Measurements from ENCODE around the gene RNGTT. TPM values are rescaled to one million over a fixed set of nuclear protein-coding genes. Genes with fewer than 3 reads are reported as not detected.
"Not testable (repeated sequence)": the region's sequence is repeated elsewhere in the genome, so short reads cannot be mapped to it uniquely, and the experiment has no call there.

The RNGTT gene
- total RNA-seq, 1 donor, result 28.8 TPM

- Histone ChIP-seq H3K4me1 (ENCODE audit: insufficient read depth, low read length) (no peaks in the 10 kb centered on the region), H3K9me3 (ENCODE audit: low read depth, low read length) (peaks cover 32% of the 10 kb centered on the region), H3K27me3 (ENCODE audit: insufficient read depth, low read length) (no peaks in the 10 kb centered on the region), H3K4me3 (ENCODE audit: low read length) (no peak overlapping the region)
Observed at GRCh38 chr6:88839280-88839679, 124.1 kb downstream of the RNGTT start.

DNA sequence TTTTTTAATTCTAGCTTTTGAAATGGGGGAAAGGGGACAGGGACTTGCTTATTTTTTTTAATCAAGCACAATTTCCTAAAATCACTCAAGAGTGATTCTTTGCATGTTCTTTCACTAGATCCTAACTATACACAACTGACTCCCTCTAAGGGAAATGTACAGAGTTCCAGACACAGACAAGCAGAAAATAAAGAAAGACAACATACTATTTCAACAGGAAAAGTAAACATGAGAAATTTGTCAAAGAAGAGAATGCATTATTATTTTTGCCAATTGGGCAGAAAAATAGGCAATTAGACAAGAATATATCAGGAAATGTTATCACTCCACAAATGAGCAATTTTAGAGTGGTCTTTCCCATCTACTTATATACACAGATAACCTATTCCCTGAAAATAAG lies 128.2 kb downstream of the RNGTT start:
- Histone ChIP-seq H3K9me3 (ENCODE audit: low read depth, low read length) (peaks cover 45% of the 10 kb centered on the region), H3K27me3 (ENCODE audit: insufficient read depth, low read length) (no peaks in the 10 kb centered on the region), H3K4me1 (ENCODE audit: insufficient read depth, low read length) (no peaks in the 10 kb centered on the region), H3K4me3 (ENCODE audit: low read length) (no peak overlapping the region)

GRCh38 chr6:88833071-88833470 lies 130.3 kb downstream of the RNGTT start:
- H3K4me1 ChIP-seq (ENCODE audit: insufficient read depth, low read length), result not testable (repeated sequence)
- peaks cover 42% of the 10 kb centered on the region for H3K9me3 ChIP-seq (ENCODE audit: low read depth, low read length)

DNA sequence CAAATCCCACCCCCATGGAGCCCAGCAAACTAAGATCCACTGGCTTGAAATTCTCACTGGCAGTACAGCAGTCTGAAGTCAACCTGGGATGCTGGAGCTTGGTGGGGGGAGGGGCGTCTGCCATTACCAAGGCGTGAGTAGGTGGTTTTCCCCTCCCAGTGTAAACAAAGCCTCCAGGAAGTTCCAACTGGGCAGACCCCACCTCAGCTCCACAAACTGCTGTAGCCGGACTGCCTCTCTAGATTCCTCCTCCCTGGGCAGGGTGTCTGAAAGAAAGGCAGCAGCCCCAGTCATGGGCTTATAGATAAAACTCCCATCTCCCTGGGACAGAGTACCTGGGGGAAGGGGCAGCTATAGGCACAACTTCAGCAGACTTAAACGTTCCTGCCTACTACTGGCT lies 135.8 kb downstream of the RNGTT start:
- not testable (repeated sequence) for H3K9me3 ChIP-seq (ENCODE audit: low read depth, low read length); H3K27me3 ChIP-seq (ENCODE audit: insufficient read depth, low read length); H3K4me3 ChIP-seq (ENCODE audit: low read length); H3K4me1 ChIP-seq (ENCODE audit: insufficient read depth, low read length)

More at GRCh38 chr6:88833071-88833470, 130.3 kb downstream of the RNGTT start:
- H3K4me3 ChIP-seq (ENCODE audit: low read length); H3K27me3 ChIP-seq (ENCODE audit: insufficient read depth, low read length): not testable (repeated sequence)

DNA sequence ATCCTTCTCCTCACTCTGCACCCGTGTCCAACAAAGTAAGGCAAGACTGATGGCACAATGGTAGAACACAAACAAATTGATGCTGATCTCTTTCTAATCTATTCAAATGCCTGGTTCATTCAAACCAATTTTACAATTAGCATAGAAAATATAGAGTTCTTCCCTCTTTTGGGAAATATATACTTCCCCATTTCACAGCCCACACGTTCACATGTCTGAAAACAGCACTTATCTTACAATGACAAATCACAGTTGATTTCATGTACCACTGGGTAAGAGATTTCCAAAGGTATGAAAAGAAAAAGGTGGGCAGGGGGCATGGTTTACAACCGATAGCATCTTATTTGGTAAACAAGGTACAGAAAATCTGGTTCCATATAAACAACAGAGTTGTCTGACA lies 137.6 kb downstream of the RNGTT start:
- no peak overlapping the region for H3K4me3 ChIP-seq (ENCODE audit: low read length)
- no peaks in the 10 kb centered on the region for H3K27me3 ChIP-seq (ENCODE audit: insufficient read depth, low read length)
- no peaks in the 10 kb centered on the region for H3K4me1 ChIP-seq (ENCODE audit: insufficient read depth, low read length)
- no peaks in the 10 kb centered on the region for H3K9me3 ChIP-seq (ENCODE audit: low read depth, low read length)

- Histone ChIP-seq H3K4me1 (ENCODE audit: insufficient read depth, low read length) (no peaks in the 10 kb centered on the region), H3K27me3 (ENCODE audit: insufficient read depth, low read length) (no peaks in the 10 kb centered on the region), H3K9me3 (ENCODE audit: low read depth, low read length) (no peaks in the 10 kb centered on the region), H3K4me3 (ENCODE audit: low read length) (no peak overlapping the region)
Observed at GRCh38 chr6:88823998-88824397, 139.4 kb downstream of the RNGTT start.

DNA sequence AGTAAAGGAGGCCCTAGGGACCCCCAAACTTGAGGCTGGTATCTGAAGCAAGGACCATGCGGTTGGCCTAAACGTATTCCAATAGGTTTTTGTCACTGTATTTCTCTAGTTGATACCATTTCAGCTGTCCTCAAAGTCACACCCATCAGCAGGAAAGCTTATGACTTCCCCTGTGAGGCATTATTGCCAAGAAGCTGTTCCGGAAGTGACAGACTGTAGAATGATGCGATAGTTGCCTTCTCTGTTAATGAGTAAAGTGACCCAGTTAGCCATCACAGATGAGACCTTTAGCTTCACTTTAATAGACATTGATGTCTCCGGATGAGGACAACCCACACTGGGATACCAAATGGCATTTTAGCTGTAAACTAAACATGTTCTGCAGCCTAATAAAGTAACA lies 147.9 kb downstream of the RNGTT start:
- no peaks in the 10 kb centered on the region for H3K27me3 ChIP-seq (ENCODE audit: insufficient read depth, low read length)
- H3K4me3 ChIP-seq (ENCODE audit: low read length), result no peak overlapping the region
- H3K4me1 ChIP-seq (ENCODE audit: insufficient read depth, low read length), result no peaks in the 10 kb centered on the region
- no peaks in the 10 kb centered on the region for H3K9me3 ChIP-seq (ENCODE audit: low read depth, low read length)

- Histone ChIP-seq H3K4me1 (ENCODE audit: insufficient read depth, low read length) (no peaks in the 10 kb centered on the region), H3K9me3 (ENCODE audit: low read depth, low read length) (no peaks in the 10 kb centered on the region), H3K4me3 (ENCODE audit: low read length) (no peak overlapping the region), H3K27me3 (ENCODE audit: insufficient read depth, low read length) (no peaks in the 10 kb centered on the region)
Observed at GRCh38 chr6:88814909-88815308, 148.5 kb downstream of the RNGTT start.

GRCh38 chr6:88813045-88813444 lies 150.4 kb downstream of the RNGTT start:
- no peak overlapping the region for H3K4me3 ChIP-seq (ENCODE audit: low read length)
- H3K27me3 ChIP-seq (ENCODE audit: insufficient read depth, low read length), result no peaks in the 10 kb centered on the region
- no peaks in the 10 kb centered on the region for H3K4me1 ChIP-seq (ENCODE audit: insufficient read depth, low read length)
- no peaks in the 10 kb centered on the region for H3K9me3 ChIP-seq (ENCODE audit: low read depth, low read length)

- H3K9me3 ChIP-seq (ENCODE audit: low read depth, low read length), result peaks cover 9% of the 10 kb centered on the region
Observed at GRCh38 chr6:88810701-88811100, 152.7 kb downstream of the RNGTT start.

GRCh38 chr6:88810089-88810488 lies 153.3 kb downstream of the RNGTT start:
- Histone ChIP-seq H3K4me3 (ENCODE audit: low read length) (no peak overlapping the region), H3K4me1 (ENCODE audit: insufficient read depth, low read length) (no peaks in the 10 kb centered on the region), H3K9me3 (ENCODE audit: low read depth, low read length) (peaks cover 9% of the 10 kb centered on the region), H3K27me3 (ENCODE audit: insufficient read depth, low read length) (no peaks in the 10 kb centered on the region)

More at GRCh38 chr6:88810701-88811100, 152.7 kb downstream of the RNGTT start:
- Histone ChIP-seq H3K27me3 (ENCODE audit: insufficient read depth, low read length) (no peaks in the 10 kb centered on the region), H3K4me3 (ENCODE audit: low read length) (no peak overlapping the region), H3K4me1 (ENCODE audit: insufficient read depth, low read length) (no peaks in the 10 kb centered on the region)

GRCh38 chr6:88808381-88808780 lies 155.0 kb downstream of the RNGTT start:
- Histone ChIP-seq H3K27me3 (ENCODE audit: insufficient read depth, low read length) (no peaks in the 10 kb centered on the region), H3K9me3 (ENCODE audit: low read depth, low read length) (peaks cover 9% of the 10 kb centered on the region), H3K4me3 (ENCODE audit: low read length) (no peak overlapping the region)

GRCh38 chr6:88807622-88808021 lies 155.8 kb downstream of the RNGTT start:
- H3K27me3 ChIP-seq (ENCODE audit: insufficient read depth, low read length), result no peaks in the 10 kb centered on the region
- H3K4me3 ChIP-seq (ENCODE audit: low read length), result no peak overlapping the region
- H3K4me1 ChIP-seq (ENCODE audit: insufficient read depth, low read length), result no peaks in the 10 kb centered on the region
- H3K9me3 ChIP-seq (ENCODE audit: low read depth, low read length), result peaks cover 9% of the 10 kb centered on the region

More at GRCh38 chr6:88808381-88808780, 155.0 kb downstream of the RNGTT start:
- no peaks in the 10 kb centered on the region for H3K4me1 ChIP-seq (ENCODE audit: insufficient read depth, low read length)

GRCh38 chr6:88806728-88807127 lies 156.7 kb downstream of the RNGTT start:
- no peaks in the 10 kb centered on the region for H3K27me3 ChIP-seq (ENCODE audit: insufficient read depth, low read length)
- H3K9me3 ChIP-seq (ENCODE audit: low read depth, low read length), result peaks cover 9% of the 10 kb centered on the region
- H3K4me3 ChIP-seq (ENCODE audit: low read length), result no peak overlapping the region
- no peaks in the 10 kb centered on the region for H3K4me1 ChIP-seq (ENCODE audit: insufficient read depth, low read length)

DNA sequence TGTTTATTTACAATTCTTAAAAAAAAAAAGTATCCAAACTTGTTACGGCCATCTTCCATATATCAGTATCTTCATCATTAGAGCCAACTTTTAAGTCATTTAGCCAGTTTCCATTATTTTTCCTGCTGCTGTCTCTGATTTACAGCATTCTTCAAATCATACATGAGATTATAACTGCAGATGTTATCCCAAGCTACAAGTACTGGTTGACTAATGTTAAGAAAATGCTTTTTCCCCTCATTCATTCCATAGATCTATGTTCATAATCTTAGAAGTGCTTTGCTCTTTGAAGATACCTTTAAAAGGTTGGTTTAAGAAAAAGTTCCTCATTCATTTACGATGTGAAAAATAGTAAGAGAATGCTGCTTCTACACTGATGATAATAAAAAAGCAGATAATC lies 158.7 kb downstream of the RNGTT start:
- Histone ChIP-seq H3K9me3 (ENCODE audit: low read depth, low read length) (peaks cover 9% of the 10 kb centered on the region), H3K4me3 (ENCODE audit: low read length) (no peak overlapping the region), H3K27me3 (ENCODE audit: insufficient read depth, low read length) (no peaks in the 10 kb centered on the region), H3K4me1 (ENCODE audit: insufficient read depth, low read length) (no peaks in the 10 kb centered on the region)

DNA sequence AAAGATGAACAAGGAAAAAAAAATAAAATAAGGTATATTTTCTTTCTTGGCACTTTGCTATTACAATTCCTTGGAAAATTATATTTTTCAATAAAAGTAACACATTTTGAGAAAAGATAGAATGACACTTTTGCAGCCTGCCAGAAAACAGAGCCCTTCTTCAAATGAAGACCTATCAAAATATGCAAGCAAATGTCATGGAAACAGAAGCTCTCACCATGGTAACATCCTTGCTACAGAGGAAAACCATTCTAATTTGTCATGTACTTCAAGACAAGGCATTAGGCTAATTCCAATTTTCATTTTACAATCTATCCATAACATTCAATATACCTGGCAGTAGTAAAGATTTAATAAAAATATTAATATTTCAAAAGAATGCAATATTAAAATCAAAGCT lies 177.9 kb downstream of the RNGTT start:
- Histone ChIP-seq H3K4me3 (ENCODE audit: low read length) (no peak overlapping the region), H3K4me1 (ENCODE audit: insufficient read depth, low read length) (no peaks in the 10 kb centered on the region), H3K27me3 (ENCODE audit: insufficient read depth, low read length) (no peaks in the 10 kb centered on the region), H3K9me3 (ENCODE audit: low read depth, low read length) (no peaks in the 10 kb centered on the region)
